ENCODE data around the gene KDM2B. TPM values are rescaled to one million over a fixed set of nuclear protein-coding genes. Genes with fewer than 3 reads are reported as not detected.

Gene KDM2B
- total and polyA plus RNA-seq, 2 of the 8 experiments (the other 6 are each of a cell fraction or from before 2014, with no cell fraction given), result 111 to 162 TPM

DNA sequence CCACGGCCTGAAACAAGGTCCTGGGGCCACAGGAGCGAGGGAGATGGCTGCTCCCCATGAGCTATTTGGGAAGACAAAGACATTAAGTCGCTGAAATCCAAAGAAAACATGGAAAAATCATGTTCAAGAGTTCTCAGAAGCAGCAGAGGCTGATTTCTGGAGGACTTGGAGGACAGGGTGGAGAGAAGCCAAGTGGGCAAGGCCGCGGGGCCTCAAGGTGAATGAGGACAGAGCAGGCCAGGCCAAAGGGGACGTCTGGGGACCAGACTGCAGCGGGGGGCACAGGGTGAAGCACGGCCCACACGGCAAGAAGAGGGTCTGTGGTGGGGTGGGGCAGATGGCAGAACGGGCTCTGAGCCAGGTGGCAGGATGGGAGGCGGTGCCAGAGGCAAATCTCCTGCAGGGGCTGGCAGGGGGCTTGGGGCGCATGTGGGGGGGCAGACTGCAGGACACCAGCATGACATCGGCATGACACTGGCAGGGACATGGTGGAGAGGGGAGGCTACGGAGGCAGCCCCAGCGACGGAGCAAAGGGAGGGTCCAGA, 132.0 kb downstream of the KDM2B start (continued):
- TF ChIP-seq, protein P1, sequence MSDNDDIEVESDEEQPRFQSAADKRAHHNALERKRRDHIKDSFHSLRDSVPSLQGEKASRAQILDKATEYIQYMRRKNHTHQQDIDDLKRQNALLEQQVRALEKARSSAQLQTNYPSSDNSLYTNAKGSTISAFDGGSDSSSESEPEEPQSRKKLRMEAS (IDR thresholded peaks at IDR 0.05), result no peak
